ENCODE results near the gene FGFR3.

GRCh38 chr4:1808851-1809753 lies 16.0 kb downstream of the FGFR3 start:
- no peak for TF ChIP-seq EZH2phosphoT487 (IDR thresholded peaks at IDR 0.05; ENCODE audit: insufficient read depth, low read depth)
- no peak for TF ChIP-seq EZH2 (IDR thresholded peaks at IDR 0.05; ENCODE audit: insufficient read depth, poor library complexity, severe bottlenecking)
